DND-41 (cell line): ENCODE measurements around the gene DUSP1.

ENCODE experiments used
- ATAC-seq: fragments of 200-7000 bp; cut with Tn5 transposase; 3 replicates; pipeline ENCODE4 v1.9.1; 2021; ENCODE audit warnings: low read depth; ENCODE audit not compliant: insufficient read depth
- DNase-seq: peaks from one replicate; pipeline ENCODE4 v3.0.0-alpha.2; 2020
- H2AFZ ChIP-seq: 2 replicates; pipeline ENCODE4 v1.6.0; 2012; ENCODE audit warnings: low read depth, low read length
- H3K27ac ChIP-seq: 2 replicates; pipeline ENCODE4 v1.5.1; 2012; ENCODE audit warnings: low read length, inconsistent platforms
- H3K27me3 ChIP-seq: fragments of 200-600 bp; sonication (generic); 2 replicates; pipeline ENCODE4 v1.6.0; 2012; ENCODE audit warnings: low read length, mild to moderate bottlenecking, inconsistent platforms; ENCODE audit not compliant: insufficient read depth, poor library complexity
- H3K36me3 ChIP-seq: 2 replicates; pipeline ENCODE4 v1.5.1; 2012; ENCODE audit warnings: low read length, inconsistent platforms; ENCODE audit not compliant: insufficient read depth
- H3K4me1 ChIP-seq: 2 replicates; pipeline ENCODE4 v1.5.1; 2012; ENCODE audit warnings: mild to moderate bottlenecking, low read length; ENCODE audit not compliant: insufficient read depth
- H3K4me2 ChIP-seq: 2 replicates; pipeline ENCODE4 v1.6.0; 2012; ENCODE audit warnings: mild to moderate bottlenecking, moderate library complexity, low read length, inconsistent platforms; ENCODE audit not compliant: insufficient read depth
- H3K4me3 ChIP-seq, 2 experiments: fragments of 200-600 bp in 1 of 2; shearing (Covaris generic) in 1 of 2; 2 replicates each; pipeline ENCODE4 v1.5.1; 2012 to 2016; ENCODE audit warnings: inconsistent platforms in 2 of 2, low read length in 2 of 2, mild to moderate bottlenecking in 2 of 2, low read depth in 1 of 2, moderate library complexity in 1 of 2
- H3K79me2 ChIP-seq: 2 replicates; pipeline ENCODE4 v1.6.0; 2012; ENCODE audit warnings: low read length, inconsistent platforms; ENCODE audit not compliant: insufficient read depth
- H3K9ac ChIP-seq: 2 replicates; pipeline ENCODE4 v1.6.0; 2012; ENCODE audit warnings: low read depth, mild to moderate bottlenecking, inconsistent platforms, low read length, moderate library complexity
- H3K9me3 ChIP-seq: 2 replicates; pipeline ENCODE4 v1.5.1; 2012; ENCODE audit warnings: low read length, moderate library complexity, mild to moderate bottlenecking, inconsistent platforms; ENCODE audit not compliant: insufficient read depth, severe bottlenecking
- H4K20me1 ChIP-seq: 2 replicates; pipeline ENCODE4 v1.6.0; 2012; ENCODE audit warnings: low read length; ENCODE audit not compliant: insufficient read depth
- CTCF ChIP-seq: IDR thresholded peaks from 2 replicates; pipeline ENCODE4 v1.5.1; 2012; ENCODE audit warnings: borderline replicate concordance, low read length, moderate library complexity, mild to moderate bottlenecking; ENCODE audit not compliant: poor library complexity, severe bottlenecking; ENCODE audit errors: extremely low read depth
- EZH2 ChIP-seq: IDR thresholded peaks from 3 replicates; pipeline ENCODE4 v1.6.1; 2012; ENCODE audit warnings: borderline replicate concordance, low read depth, mild to moderate bottlenecking, moderate library complexity, low read length, inconsistent platforms; ENCODE audit not compliant: severe bottlenecking

The DUSP1 gene

GRCh38 chr5:172756764-172757393 lies 14.1 kb downstream of the DUSP1 start:
- Histone ChIP-seq H3K36me3 (no peaks in the 10 kb centered on the region), H4K20me1 (no peaks in the 10 kb centered on the region), H3K9me3 (no peaks in the 10 kb centered on the region), H3K4me3 (no peak overlapping the region), H3K4me1 (no peaks in the 10 kb centered on the region), H3K4me2 (no peak overlapping the region), H3K9ac (no peak overlapping the region), H3K27me3 (peaks cover 15% of the 10 kb centered on the region), H2AFZ (no peak overlapping the region), H3K27ac (no peak overlapping the region), H3K79me2 (no peaks in the 10 kb centered on the region)
- no peak for DNase-seq
- TF ChIP-seq EZH2 = no peak
- no peak for TF ChIP-seq CTCF
- no peak for ATAC-seq

- H3K4me2 ChIP-seq = no peak overlapping the region
- no peak overlapping the region for H2AFZ ChIP-seq
- ATAC-seq (no peak), DNase-seq (no peak)
- no peak overlapping the region for H3K4me3 ChIP-seq
- no peaks in the 10 kb centered on the region for H3K4me1 ChIP-seq
- no peaks in the 10 kb centered on the region for H3K9me3 ChIP-seq
- H4K20me1 ChIP-seq = no peaks in the 10 kb centered on the region
- no peak overlapping the region for H3K9ac ChIP-seq
- H3K27ac ChIP-seq = no peak overlapping the region
- peaks cover 15% of the 10 kb centered on the region for H3K27me3 ChIP-seq
- no peak for TF ChIP-seq EZH2
- no peak for TF ChIP-seq CTCF
- no peaks in the 10 kb centered on the region for H3K79me2 ChIP-seq
- no peaks in the 10 kb centered on the region for H3K36me3 ChIP-seq
These were observed 16.2 kb downstream of the DUSP1 start for GRCh38 chr5:172754596-172755356.

GRCh38 chr5:172753101-172753500 lies 17.9 kb downstream of the DUSP1 start:
- H3K4me2 ChIP-seq = no peak overlapping the region
- peaks cover 12% of the 10 kb centered on the region for H3K27me3 ChIP-seq
- H3K4me1 ChIP-seq = no peaks in the 10 kb centered on the region
- no peak overlapping the region for H3K9ac ChIP-seq
- no peaks in the 10 kb centered on the region for H3K36me3 ChIP-seq
- no peak for ATAC-seq
- TF ChIP-seq CTCF = no peak
- TF ChIP-seq EZH2 = no peak
- H3K79me2 ChIP-seq = no peaks in the 10 kb centered on the region
- H4K20me1 ChIP-seq = no peaks in the 10 kb centered on the region
- no peak overlapping the region for H2AFZ ChIP-seq
- H3K27ac ChIP-seq = no peak overlapping the region
- no peak overlapping the region for H3K4me3 ChIP-seq
- no peak for DNase-seq
- H3K9me3 ChIP-seq = no peaks in the 10 kb centered on the region
